Caco-2 (cell line): ENCODE results near the gene PHF12. TPM values are rescaled to one million over a fixed set of nuclear protein-coding genes. Genes with fewer than 3 reads are reported as not detected.

Experiments
- BruUV-seq: library from RNA; stranded (reverse); fragments of 400-500 nt; replicated peaks from 2 replicates; lab custom pipeline; 2021; lab: Mats Ljungman, UMichigan
- CTCF ChIA-PET: fragments of 300-600 bp; sonication (Branson Sonifier 250); formaldehyde crosslinking; loops from one replicate; lab custom pipeline; 2022; ENCODE audit warnings: antibody characterized with exemption; lab: Charles Lee
- POLR2A ChIA-PET: fragments of 300-600 bp; sonication (Branson Sonifier 250); formaldehyde crosslinking; loops from one replicate; lab custom pipeline; 2022; ENCODE audit warnings: antibody characterized with exemption; lab: Charles Lee
- DNase-seq, 2 experiments: peaks; one replicate each; pipeline versions ENCODE4 v3.0.0 to v3.0.0-alpha.2; 2020 to 2022
- H3K27me3 ChIP-seq: replicated peaks from 2 replicates; pipeline ENCODE4 v1.6.0; 2011; ENCODE audit warnings: low read length; ENCODE audit not compliant: control insufficient read depth, insufficient read depth
- H3K36me3 ChIP-seq: 2 replicates; pipeline ENCODE4 v1.5.1; 2011; ENCODE audit warnings: low read length; ENCODE audit not compliant: control insufficient read depth, insufficient read depth
- H3K4me1 ChIP-seq: fragments of 250-450 bp; sonication (Bioruptor Pico); 2 replicates; pipeline ENCODE4 v1.5.1; 2020; ENCODE audit warnings: mild to moderate bottlenecking
- H3K4me3 ChIP-seq: 2 replicates; pipeline ENCODE4 v1.5.1; 2011; ENCODE audit warnings: low read depth, mild to moderate bottlenecking, control low read depth, low read length
- H3K9me3 ChIP-seq: fragments of 250-450 bp; sonication (Bioruptor Pico); 2 replicates; pipeline ENCODE4 v1.5.1; 2020; ENCODE audit warnings: mild to moderate bottlenecking, moderate library complexity
- H3K27ac Mint-ChIP-seq: one replicate; pipeline ENCODE4 v1.8.0; 2022; ENCODE audit warnings: mixed read lengths; ENCODE audit not compliant: unreplicated experiment
- H3K27me3 Mint-ChIP-seq: one replicate; pipeline ENCODE4 v1.8.0; 2022; ENCODE audit warnings: mixed read lengths; ENCODE audit not compliant: insufficient read depth, unreplicated experiment
- H3K36me3 Mint-ChIP-seq: one replicate; pipeline ENCODE4 v1.8.0; 2022; ENCODE audit warnings: mild to moderate bottlenecking, mixed read lengths; ENCODE audit not compliant: insufficient read depth, unreplicated experiment
- H3K4me1 Mint-ChIP-seq: one replicate; pipeline ENCODE4 v1.8.0; 2022; ENCODE audit warnings: low read depth, mixed read lengths; ENCODE audit not compliant: unreplicated experiment
- H3K4me3 Mint-ChIP-seq: one replicate; pipeline ENCODE4 v1.8.0; 2022; ENCODE audit warnings: mild to moderate bottlenecking, moderate library complexity, mixed read lengths; ENCODE audit not compliant: unreplicated experiment
- H3K9me3 Mint-ChIP-seq: one replicate; pipeline ENCODE4 v1.8.0; 2022; ENCODE audit warnings: mixed read lengths; ENCODE audit not compliant: unreplicated experiment
- intact Hi-C: fragments of 100-400 bp; cut with micrococcal nuclease; formaldehyde crosslinking; loops from one replicate; pipeline ENCODE4 v1.10.0; 2022; ENCODE audit not compliant: unreplicated experiment
- total RNA-seq: library from RNA; stranded (reverse); gene quantifications from 2 replicates; pipeline ENCODE4 v1.2.3, GENCODE V29; 2022
- TF ChIP-seq, protein P1 (sequence below), 2 experiments: fragments of 200-600 bp in 1 of 2; IDR thresholded peaks; 1 replicate in 1 of 2; 2 replicates in 1 of 2; pipeline versions ENCODE4 v1.5.1 to v1.8.0; 2011 to 2022; ENCODE audit warnings: antibody characterized with exemption in 1 of 2, control low read depth in 1 of 2, inconsistent platforms in 1 of 2, low read depth in 1 of 2, low read length in 1 of 2, mild to moderate bottlenecking in 1 of 2, moderate library complexity in 1 of 2; ENCODE audit not compliant: insufficient read depth in 1 of 2, severe bottlenecking in 1 of 2, unreplicated experiment in 1 of 2

PHF12 gene
- total RNA-seq, 1 experiment from 2014 or later = 49.9 TPM

DNA sequence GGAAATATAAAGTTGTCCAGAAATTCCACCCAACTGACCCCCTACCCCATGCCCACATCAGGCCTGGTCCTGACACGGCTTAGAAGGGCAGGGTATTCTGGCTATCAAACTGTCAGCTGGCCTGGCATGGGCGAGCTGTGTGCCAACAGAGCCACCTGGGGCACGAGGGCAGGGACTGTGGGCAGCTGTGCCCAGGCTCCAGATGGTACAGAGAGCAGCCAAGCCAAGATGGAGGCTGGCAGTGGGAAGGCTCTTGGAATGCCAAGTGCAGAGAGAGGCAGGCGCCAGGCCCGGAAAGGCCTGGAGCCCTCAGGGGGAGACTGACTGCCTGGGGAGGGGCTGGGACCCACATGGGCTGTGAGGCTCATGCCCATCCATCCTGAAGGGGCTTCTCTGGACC is 24.3 kb upstream of the PHF12 start:
- Histone ChIP-seq H3K9me3 (no peaks in the 10 kb centered on the region), H3K36me3 (no peaks in the 10 kb centered on the region), H3K4me3 (no peak overlapping the region), H3K27me3 (no peaks in the 10 kb centered on the region; the same call in 1 of the 2 replicates), H3K4me1 (no peaks in the 10 kb centered on the region)
- ChIA-PET POLR2A (no interaction called here), CTCF (no interaction called here)
- H3K27ac Mint-ChIP-seq = no peak overlapping the region
- TF ChIP-seq, protein P1, sequence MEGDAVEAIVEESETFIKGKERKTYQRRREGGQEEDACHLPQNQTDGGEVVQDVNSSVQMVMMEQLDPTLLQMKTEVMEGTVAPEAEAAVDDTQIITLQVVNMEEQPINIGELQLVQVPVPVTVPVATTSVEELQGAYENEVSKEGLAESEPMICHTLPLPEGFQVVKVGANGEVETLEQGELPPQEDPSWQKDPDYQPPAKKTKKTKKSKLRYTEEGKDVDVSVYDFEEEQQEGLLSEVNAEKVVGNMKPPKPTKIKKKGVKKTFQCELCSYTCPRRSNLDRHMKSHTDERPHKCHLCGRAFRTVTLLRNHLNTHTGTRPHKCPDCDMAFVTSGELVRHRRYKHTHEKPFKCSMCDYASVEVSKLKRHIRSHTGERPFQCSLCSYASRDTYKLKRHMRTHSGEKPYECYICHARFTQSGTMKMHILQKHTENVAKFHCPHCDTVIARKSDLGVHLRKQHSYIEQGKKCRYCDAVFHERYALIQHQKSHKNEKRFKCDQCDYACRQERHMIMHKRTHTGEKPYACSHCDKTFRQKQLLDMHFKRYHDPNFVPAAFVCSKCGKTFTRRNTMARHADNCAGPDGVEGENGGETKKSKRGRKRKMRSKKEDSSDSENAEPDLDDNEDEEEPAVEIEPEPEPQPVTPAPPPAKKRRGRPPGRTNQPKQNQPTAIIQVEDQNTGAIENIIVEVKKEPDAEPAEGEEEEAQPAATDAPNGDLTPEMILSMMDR (IDR thresholded peaks at IDR 0.05; ENCODE audit: insufficient read depth in 1 of 2, low read depth in 1 of 2, low read length in 1 of 2, severe bottlenecking in 1 of 2, unreplicated experiment in 1 of 2) = no peak
- H3K4me3 Mint-ChIP-seq = no peak overlapping the region
- H3K36me3 Mint-ChIP-seq = no peaks in the 10 kb centered on the region
- no peaks in the 10 kb centered on the region for H3K9me3 Mint-ChIP-seq
- peaks cover 9% of the 10 kb centered on the region for H3K27me3 Mint-ChIP-seq
- H3K4me1 Mint-ChIP-seq = peaks cover 5% of the 10 kb centered on the region
- intact Hi-C loops = no loop called here
- no peak for DNase-seq
- BruUV-seq = no TSS peak

DNA sequence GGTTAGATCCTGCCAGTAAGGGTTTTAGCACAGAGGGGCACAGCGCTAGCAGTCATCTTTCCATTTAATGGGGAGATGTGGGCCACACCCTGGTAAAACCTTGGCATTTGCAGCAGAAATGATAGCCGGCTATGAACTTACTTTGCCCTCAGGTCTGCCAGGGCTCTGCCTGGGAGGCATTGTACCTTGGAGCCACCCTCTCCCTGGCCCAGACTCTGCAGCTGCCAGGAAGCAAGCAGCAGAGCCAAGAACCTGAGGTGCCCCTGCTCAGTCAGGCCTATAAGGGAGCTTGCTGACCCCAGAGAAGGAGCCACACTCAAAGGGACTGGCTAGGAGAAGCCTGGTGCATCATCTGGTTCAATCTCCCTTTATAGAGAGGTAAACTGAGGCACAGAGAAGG is 23.7 kb upstream of the PHF12 start:
- H3K9me3 ChIP-seq = no peaks in the 10 kb centered on the region
- H3K27me3 ChIP-seq = no peaks in the 10 kb centered on the region; the same call in 1 of the 2 replicates
- intact Hi-C loops = no loop called here
- H3K4me1 Mint-ChIP-seq = peaks cover 5% of the 10 kb centered on the region
- no peak for DNase-seq
- no peak overlapping the region for H3K4me3 Mint-ChIP-seq
- no peaks in the 10 kb centered on the region for H3K36me3 ChIP-seq
- no peak overlapping the region for H3K27ac Mint-ChIP-seq
- H3K4me1 ChIP-seq = no peaks in the 10 kb centered on the region
- H3K27me3 Mint-ChIP-seq = peaks cover 9% of the 10 kb centered on the region
- POLR2A ChIA-PET = no interaction called here
- TF ChIP-seq, protein P1 (IDR thresholded peaks at IDR 0.05; ENCODE audit: insufficient read depth in 1 of 2, low read depth in 1 of 2, low read length in 1 of 2, severe bottlenecking in 1 of 2, unreplicated experiment in 1 of 2) = no peak
- BruUV-seq = no TSS peak
- no peak overlapping the region for H3K4me3 ChIP-seq
- no peaks in the 10 kb centered on the region for H3K36me3 Mint-ChIP-seq
- no peaks in the 10 kb centered on the region for H3K9me3 Mint-ChIP-seq
- CTCF ChIA-PET = no interaction called here

GRCh38 chr17:28974451-28974850 is 23.1 kb upstream of the PHF12 start:
- peaks cover 5% of the 10 kb centered on the region for H3K4me1 Mint-ChIP-seq
- H3K4me1 ChIP-seq = no peaks in the 10 kb centered on the region
- H3K9me3 Mint-ChIP-seq = no peaks in the 10 kb centered on the region
- no peak overlapping the region for H3K4me3 Mint-ChIP-seq
- ChIA-PET CTCF (interaction anchor here (0.6 to 1.2 kb wide), 3 partner anchors 9 to 165 kb away, joined by 3 to 4 read pairs (median 3); no protein-coding TSS in a partner anchor), POLR2A (no interaction called here)
- intact Hi-C loops = no loop called here
- no peaks in the 10 kb centered on the region for H3K9me3 ChIP-seq
- DNase-seq = no peak
- H3K36me3 Mint-ChIP-seq = no peaks in the 10 kb centered on the region
- H3K27me3 Mint-ChIP-seq = peaks cover 9% of the 10 kb centered on the region
- H3K27me3 ChIP-seq = no peaks in the 10 kb centered on the region; the same call in 1 of the 2 replicates
- TF ChIP-seq, protein P1 (IDR thresholded peaks at IDR 0.05; ENCODE audit: insufficient read depth in 1 of 2, low read depth in 1 of 2, low read length in 1 of 2, severe bottlenecking in 1 of 2, unreplicated experiment in 1 of 2) = no peak
- no peak overlapping the region for H3K27ac Mint-ChIP-seq
- no peak overlapping the region for H3K4me3 ChIP-seq
- BruUV-seq = no TSS peak
- H3K36me3 ChIP-seq = no peaks in the 10 kb centered on the region
